Neuronal stem cell (in vitro differentiated cells): ENCODE measurements around the gene PKNOX2.

Experiments
- DNase-seq: peaks from one replicate; pipeline ENCODE4 v3.0.0-alpha.2; 2013; ENCODE audit warnings: low spot score
- H2AFZ ChIP-seq: one replicate; pipeline ENCODE4 v1.6.1; 2013; ENCODE audit warnings: mild to moderate bottlenecking, low read length, inconsistent platforms
- H2AK5ac ChIP-seq: 2 replicates; pipeline ENCODE4 v1.6.1; 2013; ENCODE audit warnings: low read depth, mild to moderate bottlenecking, inconsistent platforms, low read length, moderate library complexity, mixed read lengths
- H2BK120ac ChIP-seq: 2 replicates; pipeline ENCODE4 v1.6.1; 2013; ENCODE audit warnings: low read depth, mild to moderate bottlenecking, inconsistent platforms, low read length, moderate library complexity, mixed read lengths
- H2BK12ac ChIP-seq: one replicate; pipeline ENCODE4 v1.6.1; 2013; ENCODE audit warnings: low read length, inconsistent platforms
- H2BK15ac ChIP-seq: 2 replicates; pipeline ENCODE4 v1.6.1; 2013; ENCODE audit warnings: mild to moderate bottlenecking, low read length, inconsistent platforms, mixed read lengths
- H2BK5ac ChIP-seq: one replicate; pipeline ENCODE4 v1.6.1; 2013; ENCODE audit warnings: inconsistent platforms, mild to moderate bottlenecking, low read length, moderate library complexity
- H3K14ac ChIP-seq: one replicate; pipeline ENCODE4 v1.6.1; 2013; ENCODE audit warnings: low read length, inconsistent platforms
- H3K18ac ChIP-seq: 2 replicates; pipeline ENCODE4 v1.6.1; 2013; ENCODE audit warnings: low read length, inconsistent platforms
- H3K23ac ChIP-seq: 2 replicates; pipeline ENCODE4 v1.6.1; 2013; ENCODE audit warnings: low read depth, mild to moderate bottlenecking, mixed read lengths, low read length, inconsistent platforms; ENCODE audit not compliant: poor library complexity
- H3K27ac ChIP-seq: replicated peaks from 3 replicates; pipeline ENCODE4 v1.5.1; 2013; ENCODE audit warnings: low read length, inconsistent platforms
- H3K27me3 ChIP-seq, 3 experiments: 2 replicates each; pipeline ENCODE4 v1.6.1; 2013; ENCODE audit warnings: low read length in 3 of 3, mild to moderate bottlenecking in 2 of 3, inconsistent platforms in 1 of 3, low read depth in 1 of 3, mixed read lengths in 1 of 3, moderate library complexity in 1 of 3; ENCODE audit not compliant: control insufficient read depth in 3 of 3, insufficient read depth in 3 of 3
- H3K36me3 ChIP-seq, 2 donors: replicated peaks in 1 of 2; 2 replicates each; pipeline ENCODE4 v1.6.1; 2013; ENCODE audit warnings: low read length in 2 of 2; ENCODE audit not compliant: control insufficient read depth in 2 of 2, insufficient read depth in 2 of 2
- H3K4ac ChIP-seq: 2 replicates; pipeline ENCODE4 v1.6.1; 2013; ENCODE audit warnings: inconsistent platforms, mild to moderate bottlenecking, low read length, moderate library complexity
- H3K4me1 ChIP-seq, 2 donors: 1 replicate in 1 of 2; 2 replicates in 1 of 2; pipeline ENCODE4 v1.6.1; 2013; ENCODE audit warnings: low read length in 2 of 2, low read depth in 1 of 2; ENCODE audit not compliant: control insufficient read depth in 2 of 2, insufficient read depth in 1 of 2
- H3K4me2 ChIP-seq: one replicate; pipeline ENCODE4 v1.6.1; 2013; ENCODE audit warnings: mild to moderate bottlenecking, low read length, inconsistent platforms; ENCODE audit not compliant: insufficient read depth, poor library complexity, severe bottlenecking
- H3K4me3 ChIP-seq, 2 donors: 2 replicates each; pipeline ENCODE4 v1.5.1; 2013; ENCODE audit warnings: low read length in 2 of 2, mild to moderate bottlenecking in 2 of 2, inconsistent platforms in 1 of 2, moderate library complexity in 1 of 2
- H3K79me1 ChIP-seq: one replicate; pipeline ENCODE4 v1.6.1; 2013; ENCODE audit warnings: low read depth, mild to moderate bottlenecking, inconsistent platforms, low read length, moderate library complexity
- H3K9ac ChIP-seq: one replicate; pipeline ENCODE4 v1.6.1; 2013; ENCODE audit warnings: mild to moderate bottlenecking, low read depth, low read length, inconsistent platforms; ENCODE audit not compliant: poor library complexity
- H3K9me3 ChIP-seq, 2 donors: replicated peaks in 1 of 2; 2 replicates each; pipeline versions ENCODE3 to v1.6.1; 2013; ENCODE audit warnings: low read length in 2 of 2, mild to moderate bottlenecking in 2 of 2, inconsistent platforms in 1 of 2, low read depth in 1 of 2, mixed read lengths in 1 of 2, moderate library complexity in 1 of 2; ENCODE audit not compliant: control insufficient read depth in 2 of 2, insufficient read depth in 1 of 2
- H4K8ac ChIP-seq: one replicate; pipeline ENCODE4 v1.6.1; 2013; ENCODE audit warnings: low read depth, mild to moderate bottlenecking, inconsistent platforms, low read length, moderate library complexity
- H4K91ac ChIP-seq: one replicate; pipeline ENCODE4 v1.6.1; 2013; ENCODE audit warnings: low read length, low read depth, mild to moderate bottlenecking, inconsistent platforms; ENCODE audit not compliant: poor library complexity
- WGBS, 2 donors: extraction: QIAGEN DNeasy Blood & Tissue Kit; methylation state at CpG; one replicate each; pipeline ENCODE4 v1.1.7; 2013; ENCODE audit warnings: missing lambda C conversion rate in 2 of 2, mixed read lengths in 1 of 2; ENCODE audit not compliant: insufficient read length in 2 of 2, insufficient replicate concordance in 1 of 2; ENCODE audit errors: extremely low coverage in 2 of 2; 5-methylcytosine and 5-hydroxymethylcytosine counted together

Gene PKNOX2

DNA sequence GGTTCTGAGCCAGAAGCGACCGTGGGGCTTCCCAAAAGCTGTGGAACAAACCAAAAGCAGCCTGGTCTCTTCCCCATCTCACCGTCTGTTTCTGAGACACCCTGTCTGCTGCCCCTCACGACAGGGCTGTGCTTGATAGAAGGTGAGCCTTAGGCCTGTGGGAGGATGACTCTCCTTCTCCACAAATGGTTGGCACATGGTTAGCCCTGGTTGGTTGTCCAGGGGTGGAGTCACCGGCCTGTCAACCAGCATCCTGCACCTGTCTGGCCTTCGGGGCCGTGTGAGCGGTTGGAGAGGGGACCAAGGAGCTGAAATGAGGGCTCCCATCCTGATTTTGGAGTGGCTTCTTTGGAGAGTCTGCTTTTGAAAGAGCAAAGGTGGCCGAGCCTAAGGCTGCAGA is 135.3 kb downstream of the PKNOX2 start:
- no peak overlapping the region for H2BK15ac ChIP-seq
- WGBS, 2 donors, result no CpG with 5 or more reads among the region's 9 CpGs
- no peak overlapping the region for H2BK5ac ChIP-seq

DNA sequence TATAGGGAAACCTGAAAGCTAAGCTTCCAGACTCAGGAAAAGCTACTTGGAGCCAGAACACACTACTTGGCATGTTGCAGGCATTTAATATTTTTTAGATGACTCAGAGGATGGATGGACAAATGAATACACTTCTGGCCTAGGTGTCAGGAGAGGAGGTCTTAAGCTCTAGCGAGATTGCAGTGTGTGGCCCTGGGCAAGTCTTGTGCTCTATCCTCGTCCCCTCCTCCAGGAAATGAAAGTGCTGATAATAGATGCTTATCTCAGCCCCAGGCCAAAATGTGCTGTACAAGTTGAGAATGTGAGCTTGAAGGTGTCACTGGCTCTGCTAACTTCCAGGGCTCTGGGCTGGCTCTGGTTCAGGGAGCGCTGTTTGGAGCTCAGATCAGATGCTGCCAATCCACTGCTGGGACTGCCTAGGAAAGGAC is 136.3 kb downstream of the PKNOX2 start:
- no CpG with 5 or more reads among the region's 3 CpGs for WGBS, 2 donors
- H2BK120ac ChIP-seq, result no peak overlapping the region

More for the DNA sequence above, 135.3 kb downstream of the PKNOX2 start:
- Histone ChIP-seq H3K27me3 (no peaks in the 10 kb centered on the region), H3K27ac (no peak overlapping the region), H3K4me3 (no peak overlapping the region), H3K79me1 (no peaks in the 10 kb centered on the region), H4K8ac (no peak overlapping the region), H2AFZ (no peak overlapping the region), H3K9ac (no peak overlapping the region), H3K18ac (peak overlapping the region; percentile 53), H2BK12ac (no peak overlapping the region), H3K4ac (no peak overlapping the region), H3K23ac (no peak overlapping the region), H3K36me3 (peaks cover 2 to 29% of the 10 kb centered on the region in 2 donors), H4K91ac (no peak overlapping the region), H3K14ac (no peak overlapping the region), H3K4me2 (no peak overlapping the region), H2BK120ac (no peak overlapping the region), H2AK5ac (no peak overlapping the region), H3K9me3 (no peaks in the 10 kb centered on the region), H3K4me1 (no peaks in the 10 kb centered on the region)
- DNase-seq, result no peak

DNA sequence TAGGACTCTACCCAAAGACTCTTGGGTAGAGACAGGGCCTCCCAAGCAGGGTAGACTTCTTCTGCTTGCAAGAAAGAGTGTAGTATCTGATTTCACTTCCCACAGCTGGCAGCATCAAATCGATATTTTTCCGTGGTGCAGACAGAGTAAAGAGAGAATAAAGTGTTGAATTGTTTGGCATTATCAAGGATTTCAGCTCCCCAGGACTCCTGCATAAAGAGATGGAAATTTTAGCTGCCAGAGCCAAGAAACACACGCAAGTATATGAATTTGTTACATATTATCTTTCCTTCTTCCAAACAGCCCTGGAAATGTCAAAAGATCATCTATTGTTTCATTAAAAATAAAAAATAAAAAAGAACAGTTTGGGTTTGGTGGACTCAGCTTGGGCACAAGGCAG is 136.8 kb downstream of the PKNOX2 start:
- Histone ChIP-seq H4K8ac (no peak overlapping the region), H2AK5ac (no peak overlapping the region), H3K4me3 (no peak overlapping the region), H2BK12ac (no peak overlapping the region), H3K23ac (no peak overlapping the region), H3K18ac (no peak overlapping the region), H3K14ac (no peak overlapping the region), H3K27ac (no peak overlapping the region), H2BK120ac (no peak overlapping the region), H3K27me3 (no peaks in the 10 kb centered on the region), H2BK15ac (no peak overlapping the region), H3K4me1 (peaks cover 0 to 2% of the 10 kb centered on the region in 2 donors), H3K79me1 (no peaks in the 10 kb centered on the region), H3K9ac (no peak overlapping the region), H4K91ac (no peak overlapping the region), H3K4me2 (no peak overlapping the region), H3K36me3 (peaks cover 2 to 18% of the 10 kb centered on the region in 2 donors), H2AFZ (no peak overlapping the region), H3K4ac (no peak overlapping the region), H3K9me3 (no peaks in the 10 kb centered on the region), H2BK5ac (no peak overlapping the region)
- no peak for DNase-seq
- no CpG with 5 or more reads among the region's 3 CpGs for WGBS, 2 donors

More for the DNA sequence above, 136.3 kb downstream of the PKNOX2 start:
- Histone ChIP-seq H3K4me3 (no peak overlapping the region), H3K27ac (no peak overlapping the region), H2BK12ac (no peak overlapping the region), H2BK15ac (no peak overlapping the region), H4K91ac (no peak overlapping the region), H3K23ac (no peak overlapping the region), H3K18ac (no peak overlapping the region), H3K36me3 (peaks cover 2 to 24% of the 10 kb centered on the region in 2 donors), H3K79me1 (no peaks in the 10 kb centered on the region), H3K14ac (no peak overlapping the region), H3K9ac (no peak overlapping the region), H2AK5ac (no peak overlapping the region), H3K4me2 (no peak overlapping the region), H2AFZ (no peak overlapping the region), H3K4me1 (peaks cover 0 to 2% of the 10 kb centered on the region in 2 donors), H3K9me3 (no peaks in the 10 kb centered on the region), H4K8ac (no peak overlapping the region), H3K27me3 (no peaks in the 10 kb centered on the region), H2BK5ac (no peak overlapping the region), H3K4ac (no peak overlapping the region)
- no peak for DNase-seq

DNA sequence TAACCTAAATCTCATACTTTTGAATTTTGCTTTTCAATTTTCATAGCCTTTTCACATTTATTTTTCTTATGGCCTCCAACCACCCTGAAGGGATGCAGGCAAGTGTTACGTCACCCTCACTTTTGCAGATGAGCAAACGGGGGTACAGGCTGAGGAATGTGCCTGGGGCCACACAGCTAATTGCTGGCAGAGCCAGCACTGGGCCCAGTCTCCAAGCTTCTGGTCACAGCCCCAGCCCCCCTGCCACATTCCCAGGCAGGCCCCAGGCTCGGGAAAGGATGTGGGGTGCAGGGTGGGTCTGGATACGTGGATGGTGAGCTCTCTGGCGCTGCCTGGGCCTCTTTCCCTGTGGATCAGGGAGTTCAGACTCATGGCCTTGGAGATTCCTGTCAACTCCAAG is 138.6 kb downstream of the PKNOX2 start:
- peak overlapping the region; percentile 56 for H3K14ac ChIP-seq
- H3K9ac ChIP-seq, result no peak overlapping the region
- WGBS, 2 donors, result no CpG with 5 or more reads among the region's 5 CpGs
- H3K4ac ChIP-seq, result no peak overlapping the region
- H3K4me3 ChIP-seq, result no peak overlapping the region
- H2AFZ ChIP-seq, result no peak overlapping the region
- H3K4me2 ChIP-seq, result no peak overlapping the region
- no peaks in the 10 kb centered on the region for H3K27me3 ChIP-seq
- DNase-seq, result no peak
- peaks cover under 1% of the 10 kb centered on the region for H3K79me1 ChIP-seq
- H3K9me3 ChIP-seq, result no peaks in the 10 kb centered on the region
- H2BK12ac ChIP-seq, result no peak overlapping the region
- peaks cover 0 to 25% of the 10 kb centered on the region in 2 donors for H3K36me3 ChIP-seq
- H2BK120ac ChIP-seq, result no peak overlapping the region
- H2AK5ac ChIP-seq, result no peak overlapping the region
- no peak overlapping the region for H3K23ac ChIP-seq
- H4K91ac ChIP-seq, result no peak overlapping the region
- H3K27ac ChIP-seq, result no peak overlapping the region
- peak overlapping the region; percentile 12 for H3K18ac ChIP-seq
- H3K4me1 ChIP-seq, result peaks cover 0 to 2% of the 10 kb centered on the region in 2 donors
- H4K8ac ChIP-seq, result no peak overlapping the region
- no peak overlapping the region for H2BK5ac ChIP-seq
- H2BK15ac ChIP-seq, result no peak overlapping the region
